COLO668 (cell line): ENCODE measurements around the gene TMOD1.

Source experiments
- DNase-seq: peaks from one replicate; lab custom pipeline; 2025; ENCODE audit not compliant: unreplicated experiment; lab: John Stamatoyannopoulos, UW

Gene TMOD1

GRCh38 chr9:97629156-97629555 is 127.7 kb downstream of the TMOD1 start:
- DNase-seq = no peak

GRCh38 chr9:97630591-97630990 is 129.1 kb downstream of the TMOD1 start:
- DNase-seq = no peak

GRCh38 chr9:97632248-97632984 is 130.9 kb downstream of the TMOD1 start:
- peak; percentile 71 for DNase-seq

GRCh38 chr9:97632985-97633858 is 131.8 kb downstream of the TMOD1 start, which contains the start of the genes NCBP1 and TSTD2:
Gene NCBP1, plus strand, starts transcription at chr9:97633821. Its CDS starts 61 bp downstream, at chr9:97633882.
Gene TSTD2, minus strand, starts transcription at chr9:97633368. Its CDS starts 5,806 bp downstream, at chr9:97627562.
- peak; percentile 99 for DNase-seq

GRCh38 chr9:97633859-97634490 is 132.5 kb downstream of the TMOD1 start:
- DNase-seq = no peak

- DNase-seq = no peak
These were observed 133.6 kb downstream of the TMOD1 start for GRCh38 chr9:97635026-97635425.

GRCh38 chr9:97636903-97637302 is 135.4 kb downstream of the TMOD1 start:
- no peak for DNase-seq

- DNase-seq = no peak
These were observed 137.2 kb downstream of the TMOD1 start for GRCh38 chr9:97638666-97639065.

GRCh38 chr9:97640325-97640724 is 138.9 kb downstream of the TMOD1 start:
- peak; percentile 35 for DNase-seq

- DNase-seq = no peak
These were observed 144.3 kb downstream of the TMOD1 start for GRCh38 chr9:97645720-97646119.

- no peak for DNase-seq
These were observed 146.5 kb downstream of the TMOD1 start for GRCh38 chr9:97647996-97648395.
